ENCODE data around the gene RALGAPA2. TPM values are rescaled to one million over a fixed set of nuclear protein-coding genes. Genes with fewer than 3 reads are reported as not detected.

Gene RALGAPA2
- 4.2 and 5.6 TPM in 2 replicates for total RNA-seq

DNA sequence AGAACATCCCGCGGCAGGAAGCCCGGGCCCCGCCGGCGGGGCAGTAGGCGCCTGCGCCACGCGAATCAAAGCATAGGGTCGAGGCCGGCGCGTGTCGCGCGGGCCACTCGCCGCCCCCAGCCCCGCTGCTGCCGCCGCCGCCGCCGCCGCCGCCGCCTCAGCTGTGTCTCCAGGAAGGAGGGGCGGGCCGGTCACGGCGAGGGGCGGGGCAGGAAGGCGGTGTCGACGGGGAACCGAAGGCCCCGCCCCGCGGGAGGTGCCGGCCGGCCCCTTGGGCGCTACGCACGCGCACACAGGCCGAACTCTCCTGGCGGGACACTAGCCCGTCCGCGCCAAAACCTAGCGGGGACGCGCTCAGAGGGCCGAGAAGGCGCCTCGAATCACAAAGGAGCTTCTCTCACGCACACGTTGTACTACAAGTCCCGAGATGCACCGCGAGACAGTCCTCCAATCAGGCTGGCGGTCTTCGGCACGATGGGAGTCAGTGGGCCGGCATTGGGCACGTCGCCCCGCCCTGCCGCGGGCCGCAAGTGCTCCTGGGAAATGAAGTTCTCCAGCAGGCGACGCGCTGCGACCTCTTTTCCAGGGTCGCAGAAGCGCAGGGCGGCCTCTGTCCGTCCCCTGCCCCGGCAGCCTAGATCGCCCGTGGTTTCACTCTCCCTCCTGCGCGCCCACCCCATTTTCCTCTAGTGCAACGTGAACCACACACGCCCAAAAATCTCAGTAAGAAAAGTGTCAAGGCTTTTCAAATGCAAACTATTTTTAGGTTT lies at the start of gene RALGAPA2:
TSS of gene RALGAPA2 (minus strand) at position 171 of the 770 bp plus-strand sequence. CDS start at position 7, 164 bp downstream.
- peak; percentile 97 for DNase-seq (ENCODE audit: low read depth)
- peak within 1 kb of the TSS; percentile 82 for H3K4me3 ChIP-seq (ENCODE audit: low read depth, low read length)
- TF ChIP-seq, protein P1, sequence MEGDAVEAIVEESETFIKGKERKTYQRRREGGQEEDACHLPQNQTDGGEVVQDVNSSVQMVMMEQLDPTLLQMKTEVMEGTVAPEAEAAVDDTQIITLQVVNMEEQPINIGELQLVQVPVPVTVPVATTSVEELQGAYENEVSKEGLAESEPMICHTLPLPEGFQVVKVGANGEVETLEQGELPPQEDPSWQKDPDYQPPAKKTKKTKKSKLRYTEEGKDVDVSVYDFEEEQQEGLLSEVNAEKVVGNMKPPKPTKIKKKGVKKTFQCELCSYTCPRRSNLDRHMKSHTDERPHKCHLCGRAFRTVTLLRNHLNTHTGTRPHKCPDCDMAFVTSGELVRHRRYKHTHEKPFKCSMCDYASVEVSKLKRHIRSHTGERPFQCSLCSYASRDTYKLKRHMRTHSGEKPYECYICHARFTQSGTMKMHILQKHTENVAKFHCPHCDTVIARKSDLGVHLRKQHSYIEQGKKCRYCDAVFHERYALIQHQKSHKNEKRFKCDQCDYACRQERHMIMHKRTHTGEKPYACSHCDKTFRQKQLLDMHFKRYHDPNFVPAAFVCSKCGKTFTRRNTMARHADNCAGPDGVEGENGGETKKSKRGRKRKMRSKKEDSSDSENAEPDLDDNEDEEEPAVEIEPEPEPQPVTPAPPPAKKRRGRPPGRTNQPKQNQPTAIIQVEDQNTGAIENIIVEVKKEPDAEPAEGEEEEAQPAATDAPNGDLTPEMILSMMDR (IDR thresholded peaks at IDR 0.05; ENCODE audit: insufficient read depth, low read depth, low read length) = no peak

DNA sequence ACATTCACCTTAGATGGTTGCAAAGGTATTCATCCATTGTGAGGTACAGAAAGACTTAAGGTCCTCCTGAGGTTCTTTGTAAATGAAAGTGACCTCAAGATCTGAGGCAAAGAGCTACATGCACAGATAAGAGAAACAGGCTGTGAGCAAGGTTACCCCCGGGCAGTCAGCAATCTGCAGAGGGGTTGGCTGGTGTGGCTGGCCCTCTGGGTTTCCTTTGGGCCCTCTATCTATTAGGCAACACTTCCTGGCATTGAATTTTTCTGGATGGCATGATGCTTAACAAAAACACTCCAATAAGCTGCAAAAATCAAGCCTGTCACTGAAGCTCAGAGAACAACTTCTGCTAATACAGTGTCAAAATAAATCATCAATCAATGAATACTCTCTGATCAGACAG lies 48.9 kb upstream of the RALGAPA2 start:
- H3K4me3 ChIP-seq (ENCODE audit: low read depth, low read length) = no peak overlapping the region
- DNase-seq (ENCODE audit: low read depth) = no peak

DNA sequence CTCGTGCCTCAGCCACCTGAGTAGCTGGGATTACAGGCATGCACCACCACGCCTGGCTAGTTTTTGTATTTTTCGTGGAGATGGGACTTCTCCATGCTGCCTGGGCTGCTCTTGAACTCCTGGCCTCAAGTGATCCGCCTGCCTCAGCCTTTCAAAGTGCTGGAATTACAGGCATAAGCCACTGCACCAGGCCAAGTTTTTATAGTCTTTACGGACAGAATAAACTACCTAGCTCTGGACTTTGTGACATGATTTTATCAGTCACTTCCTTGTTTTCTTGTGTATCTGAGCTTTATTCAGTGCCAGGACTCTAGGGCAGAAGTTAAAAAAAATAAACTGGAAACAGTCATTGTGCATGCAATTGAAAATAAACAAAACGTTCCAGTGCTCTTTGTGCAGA lies 46.7 kb upstream of the RALGAPA2 start:
- TF ChIP-seq, protein P1 (IDR thresholded peaks at IDR 0.05; ENCODE audit: insufficient read depth, low read depth, low read length) = no peak
- DNase-seq (ENCODE audit: low read depth) = no peak

More for the DNA sequence above, 48.9 kb upstream of the RALGAPA2 start:
- TF ChIP-seq, protein P1 (IDR thresholded peaks at IDR 0.05; ENCODE audit: insufficient read depth, low read depth, low read length) = no peak

DNA sequence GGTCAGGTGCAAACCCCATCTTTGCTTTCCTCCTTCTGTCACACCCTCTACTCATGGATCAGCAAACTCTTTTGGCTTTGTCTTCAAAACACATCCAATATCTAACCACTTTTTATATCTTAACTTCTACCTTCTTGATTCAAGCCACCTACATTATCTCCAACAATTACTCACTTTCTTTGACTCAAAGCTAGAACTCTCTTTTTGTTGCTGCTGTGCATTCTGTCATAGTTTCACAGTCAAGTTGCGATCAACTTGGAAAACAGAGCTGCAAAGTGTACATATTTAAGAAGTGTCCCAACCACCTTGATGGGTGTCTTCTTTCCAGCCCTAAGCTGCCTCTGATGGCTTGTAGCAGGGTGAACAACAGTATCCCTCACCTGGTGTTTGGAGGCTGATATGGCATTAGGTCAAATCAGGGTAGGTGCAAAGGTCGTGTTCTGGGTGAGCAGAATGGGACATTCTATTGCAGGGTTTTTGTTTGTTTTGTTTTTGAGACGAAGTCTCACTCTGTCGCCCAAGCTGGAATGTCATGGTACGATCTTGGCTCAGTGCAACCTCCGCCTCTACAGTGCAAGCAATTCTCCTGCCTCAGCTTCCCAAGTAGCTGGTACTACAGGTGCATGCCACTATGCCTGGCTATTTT lies 43.4 kb upstream of the RALGAPA2 start:
- TF ChIP-seq, protein P1 (IDR thresholded peaks at IDR 0.05; ENCODE audit: insufficient read depth, low read depth, low read length) = no peak
- DNase-seq (ENCODE audit: low read depth) = no peak
- H3K4me3 ChIP-seq (ENCODE audit: low read depth, low read length) = no peak overlapping the region

More for the DNA sequence above, 46.7 kb upstream of the RALGAPA2 start:
- H3K4me3 ChIP-seq (ENCODE audit: low read depth, low read length) = no peak overlapping the region

DNA sequence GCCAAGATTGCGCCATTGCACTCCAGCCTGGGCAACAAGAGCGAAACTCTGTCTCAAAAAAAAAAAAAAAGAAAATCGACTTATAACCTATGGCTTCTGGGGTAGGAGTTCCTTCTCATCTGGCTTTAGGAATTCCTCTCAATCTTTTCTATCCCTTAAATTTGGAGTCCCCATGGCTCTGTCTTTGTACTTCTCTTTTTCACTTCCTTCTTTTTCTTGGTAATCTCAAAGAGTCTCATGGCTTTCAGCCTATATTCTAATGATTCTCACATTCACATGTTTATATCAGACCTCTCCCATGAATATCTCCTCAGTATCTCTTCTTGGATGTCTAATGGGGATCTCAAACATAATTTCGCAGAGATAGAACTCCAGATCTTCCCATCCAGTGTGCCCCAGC lies 42.8 kb upstream of the RALGAPA2 start:
- no peak overlapping the region for H3K4me3 ChIP-seq (ENCODE audit: low read depth, low read length)
- TF ChIP-seq, protein P1 (IDR thresholded peaks at IDR 0.05; ENCODE audit: insufficient read depth, low read depth, low read length) = no peak
- DNase-seq (ENCODE audit: low read depth) = no peak

DNA sequence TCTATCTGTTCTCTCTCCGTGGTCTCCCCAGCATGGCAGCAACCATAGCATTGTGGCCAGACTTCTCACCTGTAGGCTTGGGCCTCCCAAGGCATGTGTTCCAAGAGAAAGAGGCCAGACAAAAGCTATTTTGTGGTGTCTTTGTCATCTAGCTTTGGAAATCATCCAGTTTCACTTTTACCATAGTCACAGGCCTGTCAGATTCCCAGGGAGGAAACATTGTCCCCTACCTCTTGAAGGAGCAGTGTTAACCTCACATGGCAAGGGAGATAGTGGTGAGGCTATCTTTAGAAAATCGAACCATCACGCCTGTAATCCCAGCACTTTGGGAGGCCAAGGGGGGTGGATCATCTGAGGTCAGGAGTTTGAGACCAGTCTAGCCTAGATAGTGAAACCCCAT lies 42.3 kb upstream of the RALGAPA2 start:
- TF ChIP-seq, protein P1 (IDR thresholded peaks at IDR 0.05; ENCODE audit: insufficient read depth, low read depth, low read length) = no peak
- no peak for DNase-seq (ENCODE audit: low read depth)
- H3K4me3 ChIP-seq (ENCODE audit: low read depth, low read length) = no peak overlapping the region
